GM12878 (cell line): ENCODE results near the gene RICTOR.

Source experiments
- CHD2 ChIP-seq: IDR thresholded peaks from 2 replicates; pipeline ENCODE4 v1.6.1; 2011; ENCODE audit warnings: low read depth, low read length, improper control_type of control experiment, borderline replicate concordance
- CREB1 ChIP-seq: IDR thresholded peaks from 2 replicates; pipeline ENCODE4 v1.6.1; 2012; ENCODE audit warnings: low read depth, mild to moderate bottlenecking, inconsistent platforms
- JUNB ChIP-seq: IDR thresholded peaks from 2 replicates; pipeline ENCODE4 v1.6.1; 2016; ENCODE audit warnings: antibody characterized with exemption, mild to moderate bottlenecking
- NFIC ChIP-seq: IDR thresholded peaks from 2 replicates; pipeline ENCODE4 v1.6.1; 2012; ENCODE audit warnings: low read depth, mild to moderate bottlenecking, inconsistent platforms, low read length, moderate library complexity
- RAD51 ChIP-seq: fragments of 450-650 bp; IDR thresholded peaks from 2 replicates; pipeline ENCODE4 v1.6.1; 2016; ENCODE audit warnings: moderate library complexity, mild to moderate bottlenecking, inconsistent platforms
- SUZ12 ChIP-seq: fragments of 200-600 bp; sonication (generic); IDR thresholded peaks from one replicate; pipeline ENCODE4 v1.6.1; 2018; ENCODE audit warnings: antibody characterized with exemption, mild to moderate bottlenecking; ENCODE audit not compliant: unreplicated experiment
- TF ChIP-seq, protein P1 (sequence below): IDR thresholded peaks from 2 replicates; pipeline ENCODE4 v1.6.1; 2012; ENCODE audit warnings: low read length, inconsistent platforms
- TF ChIP-seq, protein P2 (sequence below), 3 experiments: IDR thresholded peaks in 2 of 3; conservative IDR thresholded peaks in 1 of 3; 2 replicates each; pipeline ENCODE4 v1.5.1; 2011; ENCODE audit warnings: low read depth in 3 of 3, low read length in 3 of 3, mild to moderate bottlenecking in 3 of 3, control low read depth in 2 of 3, moderate library complexity in 2 of 3, inconsistent platforms in 1 of 3, mixed read lengths in 1 of 3; ENCODE audit not compliant: control insufficient read depth in 2 of 3, insufficient read depth in 1 of 3; ENCODE audit errors: extremely low read depth in 1 of 3

GRCh38 chr5:39080168-39080567 is 6.0 kb upstream of the RICTOR start:
- TF ChIP-seq, protein P1, sequence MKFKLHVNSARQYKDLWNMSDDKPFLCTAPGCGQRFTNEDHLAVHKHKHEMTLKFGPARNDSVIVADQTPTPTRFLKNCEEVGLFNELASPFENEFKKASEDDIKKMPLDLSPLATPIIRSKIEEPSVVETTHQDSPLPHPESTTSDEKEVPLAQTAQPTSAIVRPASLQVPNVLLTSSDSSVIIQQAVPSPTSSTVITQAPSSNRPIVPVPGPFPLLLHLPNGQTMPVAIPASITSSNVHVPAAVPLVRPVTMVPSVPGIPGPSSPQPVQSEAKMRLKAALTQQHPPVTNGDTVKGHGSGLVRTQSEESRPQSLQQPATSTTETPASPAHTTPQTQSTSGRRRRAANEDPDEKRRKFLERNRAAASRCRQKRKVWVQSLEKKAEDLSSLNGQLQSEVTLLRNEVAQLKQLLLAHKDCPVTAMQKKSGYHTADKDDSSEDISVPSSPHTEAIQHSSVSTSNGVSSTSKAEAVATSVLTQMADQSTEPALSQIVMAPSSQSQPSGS, result no peak
- TF ChIP-seq, protein P2, sequence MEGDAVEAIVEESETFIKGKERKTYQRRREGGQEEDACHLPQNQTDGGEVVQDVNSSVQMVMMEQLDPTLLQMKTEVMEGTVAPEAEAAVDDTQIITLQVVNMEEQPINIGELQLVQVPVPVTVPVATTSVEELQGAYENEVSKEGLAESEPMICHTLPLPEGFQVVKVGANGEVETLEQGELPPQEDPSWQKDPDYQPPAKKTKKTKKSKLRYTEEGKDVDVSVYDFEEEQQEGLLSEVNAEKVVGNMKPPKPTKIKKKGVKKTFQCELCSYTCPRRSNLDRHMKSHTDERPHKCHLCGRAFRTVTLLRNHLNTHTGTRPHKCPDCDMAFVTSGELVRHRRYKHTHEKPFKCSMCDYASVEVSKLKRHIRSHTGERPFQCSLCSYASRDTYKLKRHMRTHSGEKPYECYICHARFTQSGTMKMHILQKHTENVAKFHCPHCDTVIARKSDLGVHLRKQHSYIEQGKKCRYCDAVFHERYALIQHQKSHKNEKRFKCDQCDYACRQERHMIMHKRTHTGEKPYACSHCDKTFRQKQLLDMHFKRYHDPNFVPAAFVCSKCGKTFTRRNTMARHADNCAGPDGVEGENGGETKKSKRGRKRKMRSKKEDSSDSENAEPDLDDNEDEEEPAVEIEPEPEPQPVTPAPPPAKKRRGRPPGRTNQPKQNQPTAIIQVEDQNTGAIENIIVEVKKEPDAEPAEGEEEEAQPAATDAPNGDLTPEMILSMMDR (IDR thresholded peaks at IDR 0.05 in 2 of 3, conservative IDR thresholded peaks at IDR 0.05 in 1 of 3; ENCODE audit: control insufficient read depth in 2 of 3, extremely low read depth in 1 of 3, insufficient read depth in 1 of 3, low read depth in 3 of 3, low read length in 3 of 3), result no peak
- TF ChIP-seq RAD51, result no peak
- TF ChIP-seq JUNB, result no peak
- no peak for TF ChIP-seq NFIC
- TF ChIP-seq SUZ12, result no peak
- TF ChIP-seq CHD2, result no peak
- TF ChIP-seq CREB1, result no peak
